CD4-positive, alpha-beta T cell treated with Interleukin-2 at 100 ng/mL for 4 hours (primary cell): ENCODE data around the gene SERP2.

Source experiments
- DNase-seq: peaks from one replicate; pipeline ENCODE4 v3.0.0-alpha.2; 2020; ENCODE audit warnings: low spot score

SERP2 gene

GRCh38 chr13:44355621-44356020 lies 18.0 kb upstream of the SERP2 start:
- DNase-seq = no peak

- DNase-seq = no peak
Measured at GRCh38 chr13:44359983-44360375, 13.6 kb upstream of the SERP2 start.

GRCh38 chr13:44362394-44363040 lies 11.1 kb upstream of the SERP2 start:
- DNase-seq = no peak

- no peak for DNase-seq
Measured at GRCh38 chr13:44363631-44364344, 9.8 kb upstream of the SERP2 start.

GRCh38 chr13:44364345-44365000 lies 9.2 kb upstream of the SERP2 start:
- no peak for DNase-seq

- no peak for DNase-seq
Measured at GRCh38 chr13:44365008-44365407, 8.6 kb upstream of the SERP2 start.

GRCh38 chr13:44365899-44366298 lies 7.7 kb upstream of the SERP2 start:
- DNase-seq = no peak

- no peak for DNase-seq
Measured at GRCh38 chr13:44368062-44368591, 5.5 kb upstream of the SERP2 start.

- DNase-seq = no peak
Measured at GRCh38 chr13:44368599-44369368, 4.8 kb upstream of the SERP2 start.

- no peak for DNase-seq
Measured at GRCh38 chr13:44371421-44371820, 2.2 kb upstream of the SERP2 start.

GRCh38 chr13:44373247-44373600 lies 400 bp upstream of the SERP2 start:
- no peak for DNase-seq

GRCh38 chr13:44374348-44374712 lies 706 bp downstream of the SERP2 start:
- DNase-seq = no peak

GRCh38 chr13:44378277-44378676 lies 4.7 kb downstream of the SERP2 start:
- no peak for DNase-seq

GRCh38 chr13:44379885-44380284 lies 6.3 kb downstream of the SERP2 start:
- no peak for DNase-seq

- DNase-seq = no peak
Measured at GRCh38 chr13:44380404-44381165, 7.0 kb downstream of the SERP2 start.

- no peak for DNase-seq
Measured at GRCh38 chr13:44382635-44383145, 9.1 kb downstream of the SERP2 start.

GRCh38 chr13:44383945-44384344 lies 10.3 kb downstream of the SERP2 start:
- DNase-seq = no peak

GRCh38 chr13:44384778-44385177 lies 11.2 kb downstream of the SERP2 start:
- no peak for DNase-seq

- no peak for DNase-seq
Measured at GRCh38 chr13:44385401-44385800, 11.8 kb downstream of the SERP2 start.

- DNase-seq = no peak
Measured at GRCh38 chr13:44385847-44386246, 12.2 kb downstream of the SERP2 start.

GRCh38 chr13:44386913-44387556 lies 13.4 kb downstream of the SERP2 start:
- no peak for DNase-seq
